ENCODE measurements around the gene CLCN4.

The CLCN4 gene

DNA sequence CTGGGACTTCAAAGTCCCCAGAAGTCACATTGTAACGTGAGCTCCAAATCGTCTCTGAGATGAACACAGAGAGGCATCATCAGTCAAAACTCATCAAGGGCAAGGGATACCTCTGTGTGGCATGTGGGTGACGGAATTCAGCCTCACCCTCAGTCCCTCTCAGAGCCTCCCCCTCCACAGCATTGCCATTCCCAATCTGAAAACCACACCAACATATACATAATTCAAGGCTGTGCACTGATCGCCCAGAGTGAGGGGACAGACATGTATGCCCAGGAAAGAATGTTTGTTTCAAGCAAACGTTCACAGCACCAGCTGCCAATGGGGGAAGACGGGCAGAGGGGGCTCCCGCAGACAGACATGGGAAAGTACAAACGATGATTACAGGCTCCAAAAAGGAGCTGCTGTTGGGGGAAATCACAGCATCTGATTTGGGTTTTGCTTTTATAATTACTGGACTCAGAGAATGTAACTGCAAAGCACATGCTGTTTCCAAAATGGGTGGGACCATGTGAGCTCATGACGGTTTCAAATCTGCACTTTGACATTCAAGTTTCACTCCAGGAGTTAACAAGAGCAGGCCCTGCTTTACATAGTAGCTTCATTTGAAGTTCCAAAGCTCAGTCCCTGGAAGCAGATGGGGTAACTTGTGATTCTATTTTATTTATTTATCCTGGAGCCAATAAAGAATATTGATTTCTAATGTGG lies 88.3 kb downstream of the CLCN4 start:
- DNase-seq (ENCODE audit: low read depth) = no peak

GRCh38 chrX:10245886-10246285 lies 89.1 kb downstream of the CLCN4 start:
- DNase-seq (ENCODE audit: low read depth) = no peak

DNA sequence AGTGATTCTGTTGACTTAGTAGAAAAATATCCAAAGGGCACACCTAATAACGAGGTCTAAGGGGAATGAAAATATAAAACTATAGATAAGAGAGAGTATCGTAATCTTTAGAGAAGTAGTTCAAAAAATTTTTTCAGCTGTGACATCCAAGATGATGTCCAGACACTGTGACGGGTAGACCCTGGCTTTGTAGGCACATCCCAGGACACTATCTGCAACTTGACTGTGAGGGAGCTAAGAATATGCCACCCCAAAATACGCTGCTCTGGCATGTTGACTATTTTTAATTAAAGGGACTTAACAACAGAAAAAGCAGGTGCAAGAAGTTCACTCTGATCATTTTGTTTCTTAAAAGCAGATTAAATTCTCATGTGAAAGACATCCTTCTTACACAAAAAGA lies 89.5 kb downstream of the CLCN4 start:
- no peak for DNase-seq (ENCODE audit: low read depth)

DNA sequence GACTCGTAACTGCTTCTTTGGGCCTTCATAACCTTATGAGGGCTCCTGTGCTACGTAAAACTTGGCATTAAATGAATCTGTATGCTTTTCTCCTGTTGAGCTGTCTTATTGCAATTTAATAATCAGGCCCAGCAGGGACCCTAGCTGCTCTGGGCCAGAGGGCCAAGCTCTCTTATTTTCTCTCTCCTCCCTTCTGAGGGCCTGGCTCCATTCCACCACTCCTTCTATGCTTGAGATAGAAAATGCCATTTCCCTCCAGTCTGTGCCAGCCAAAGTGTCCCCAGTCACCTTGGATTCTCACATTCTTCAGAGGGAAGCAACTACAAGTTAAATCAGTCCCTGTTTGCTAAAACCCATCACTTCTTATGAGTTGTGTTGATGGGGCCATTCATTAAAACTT lies 90.1 kb downstream of the CLCN4 start:
- DNase-seq (ENCODE audit: low read depth) = no peak

GRCh38 chrX:10254739-10255138 lies 98.0 kb downstream of the CLCN4 start:
- no peak for DNase-seq (ENCODE audit: low read depth)

DNA sequence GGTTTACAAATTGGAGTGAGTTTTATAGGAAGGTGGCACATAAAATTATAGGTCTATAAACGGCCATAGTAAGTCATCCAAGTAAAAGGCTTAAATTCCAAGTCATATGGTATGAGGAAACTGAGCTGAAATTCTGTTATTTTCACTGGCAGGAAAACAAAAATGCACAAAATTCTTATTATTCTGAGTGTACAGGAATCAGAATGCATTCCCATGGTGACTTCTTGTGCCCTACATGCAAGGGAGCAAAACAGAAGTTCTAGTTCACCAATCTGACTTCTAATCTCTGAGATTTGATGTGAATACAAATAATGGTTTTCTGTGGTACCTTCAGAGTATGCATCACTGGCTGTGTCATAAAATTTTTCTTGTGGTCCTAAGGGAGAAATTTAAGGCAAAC lies 102.9 kb downstream of the CLCN4 start:
- no peak for DNase-seq (ENCODE audit: low read depth)

- no peak for DNase-seq (ENCODE audit: low read depth)
Observed at GRCh38 chrX:10265775-10266174, 109.0 kb downstream of the CLCN4 start.

DNA sequence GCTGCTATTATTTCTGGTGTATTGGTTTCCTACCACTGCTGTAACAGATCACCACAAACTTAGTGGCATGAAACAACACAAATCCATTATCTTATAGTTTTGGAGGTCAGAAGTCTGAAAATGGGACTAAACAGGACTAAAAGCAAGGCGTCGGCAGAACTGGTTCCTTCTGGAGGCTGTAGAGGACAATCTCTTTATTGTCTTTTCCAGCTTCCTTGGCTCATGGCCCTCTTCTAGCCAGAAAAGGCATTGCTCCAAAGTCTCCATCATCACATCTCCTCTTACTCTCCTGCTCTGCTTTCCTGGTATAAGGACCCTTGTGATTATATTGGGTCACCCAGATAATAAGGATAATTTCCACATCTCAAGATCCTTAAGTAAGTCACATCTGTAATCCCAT lies 121.9 kb downstream of the CLCN4 start:
- no peak for DNase-seq (ENCODE audit: low read depth)

GRCh38 chrX:10280071-10280470 lies 123.3 kb downstream of the CLCN4 start:
- DNase-seq (ENCODE audit: low read depth) = no peak

DNA sequence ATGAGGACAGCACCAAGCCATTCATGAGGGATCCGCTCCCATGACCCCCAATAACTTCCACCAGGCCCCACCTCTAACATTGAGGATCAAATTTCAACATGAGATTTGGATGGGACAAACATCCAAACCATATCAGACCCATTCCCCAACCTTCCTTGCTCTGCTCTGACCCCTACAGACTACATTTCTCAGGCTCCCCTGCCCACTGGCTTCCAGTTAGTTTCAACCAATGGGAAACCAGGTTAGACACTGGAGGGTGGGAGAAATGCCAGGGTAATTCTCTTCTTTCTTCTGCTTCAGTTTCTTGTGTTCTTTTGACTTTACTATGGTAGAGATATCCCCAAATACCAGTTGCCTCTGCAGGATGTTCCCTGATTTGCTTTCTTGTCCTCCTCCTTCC lies 125.7 kb downstream of the CLCN4 start:
- no peak for DNase-seq (ENCODE audit: low read depth)

GRCh38 chrX:10286195-10286594 lies 129.4 kb downstream of the CLCN4 start:
- no peak for DNase-seq (ENCODE audit: low read depth)
